Mammary epithelial cell (primary cell): ENCODE data around the gene FRG2C.
"Not testable (repeated sequence)": the region's sequence is repeated elsewhere in the genome, so short reads cannot be mapped to it uniquely, and the experiment has no call there.

ENCODE experiments used
- CTCF ChIP-seq, 2 donors: IDR thresholded peaks in 1 of 2; conservative IDR thresholded peaks in 1 of 2; 2 replicates each; pipeline ENCODE4 v1.5.1; 2011 to 2012; ENCODE audit warnings: inconsistent platforms in 2 of 2, low read length in 2 of 2, mild to moderate bottlenecking in 2 of 2, control low read depth in 1 of 2, low read depth in 1 of 2; ENCODE audit not compliant: insufficient read depth in 1 of 2; ENCODE audit errors: extremely low read depth in 1 of 2
- EZH2 ChIP-seq: IDR thresholded peaks from 2 replicates; pipeline ENCODE4 v1.6.1; 2012; ENCODE audit warnings: low read length, inconsistent platforms, borderline replicate concordance

GRCh38 chr3:75621772-75622171 lies 42.4 kb upstream of the FRG2C start:
- not testable (repeated sequence) for TF ChIP-seq EZH2; CTCF (conservative IDR thresholded peaks at IDR 0.05 in 1 of 2, IDR thresholded peaks at IDR 0.05 in 1 of 2; ENCODE audit: extremely low read depth in 1 of 2, insufficient read depth in 1 of 2, low read depth in 1 of 2, low read length in 2 of 2)
